IMR-90 (cell line): ENCODE results near the gene PRDM15. TPM values are rescaled to one million over a fixed set of nuclear protein-coding genes. Genes with fewer than 3 reads are reported as not detected.

Source experiments
- RAD21 ChIP-seq: IDR thresholded peaks from 2 replicates; pipeline ENCODE4 v1.6.1; 2012; ENCODE audit warnings: low read length, improper control_type of control experiment
- polyA plus RNA-seq, 3 experiments: library from polyadenylated mRNA; depleted of rRNA; stranded (reverse); fragments of >200 nt; gene quantifications; 2 replicates each; pipeline ENCODE4 v1.2.3, GENCODE V29; 2012; ENCODE audit warnings: low replicate concordance in 1 of 3
- total RNA-seq: library from RNA; depleted of rRNA; stranded (reverse); fragments of >200 nt; gene quantifications from 2 replicates; pipeline ENCODE4 v1.2.3, GENCODE V29; 2012
- TF ChIP-seq, protein P1 (sequence below): fragments of 150-350 bp; IDR thresholded peaks from 2 replicates; pipeline ENCODE4 v1.6.1; 2016; ENCODE audit warnings: low read depth, mild to moderate bottlenecking, low read length, moderate library complexity, borderline replicate concordance

The PRDM15 gene
- total and polyA plus RNA-seq, 2 of the 4 experiments (the other 2 are of a cell fraction): 7.3 to 8.8 TPM

DNA sequence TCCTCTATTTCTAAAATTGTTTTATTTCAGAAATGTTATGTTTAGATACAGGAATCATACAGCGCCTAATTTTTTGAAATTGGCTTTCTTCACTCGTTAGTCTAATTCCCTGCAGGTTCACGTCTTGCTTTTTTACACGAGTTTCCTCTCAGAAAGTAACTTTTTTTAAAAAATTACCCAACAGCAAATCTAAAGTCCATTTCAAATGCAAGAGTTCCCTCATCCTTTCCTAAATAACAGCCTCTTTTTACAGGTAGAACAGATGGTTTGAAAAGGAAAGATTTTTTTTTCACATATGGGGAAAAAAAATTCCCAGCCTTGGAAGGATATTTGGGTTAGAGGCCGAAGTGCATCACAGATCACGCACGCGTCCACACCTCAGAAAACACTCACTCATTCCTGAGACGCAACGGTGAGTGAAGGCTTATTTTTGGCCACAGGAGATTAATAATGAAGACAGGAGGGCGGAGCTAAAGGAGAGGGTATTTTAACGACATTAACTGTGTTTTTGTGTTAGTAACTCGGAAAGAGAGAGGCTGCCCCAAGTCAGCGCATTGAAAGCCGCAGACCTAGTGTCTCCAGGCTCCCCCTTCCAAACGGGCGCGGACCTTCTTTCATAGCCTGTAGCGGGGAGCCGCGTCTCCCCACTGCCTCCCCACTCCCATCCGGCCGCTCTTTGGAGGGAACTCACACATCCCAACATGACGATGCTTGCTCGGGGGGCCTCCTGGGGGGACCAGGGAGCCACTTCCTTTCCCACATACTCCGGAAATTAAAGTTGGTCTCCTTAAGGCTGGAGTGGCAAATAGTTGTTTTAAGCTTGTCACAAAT, 111.3 kb downstream of the PRDM15 start (continued):
- TF ChIP-seq, protein P1, sequence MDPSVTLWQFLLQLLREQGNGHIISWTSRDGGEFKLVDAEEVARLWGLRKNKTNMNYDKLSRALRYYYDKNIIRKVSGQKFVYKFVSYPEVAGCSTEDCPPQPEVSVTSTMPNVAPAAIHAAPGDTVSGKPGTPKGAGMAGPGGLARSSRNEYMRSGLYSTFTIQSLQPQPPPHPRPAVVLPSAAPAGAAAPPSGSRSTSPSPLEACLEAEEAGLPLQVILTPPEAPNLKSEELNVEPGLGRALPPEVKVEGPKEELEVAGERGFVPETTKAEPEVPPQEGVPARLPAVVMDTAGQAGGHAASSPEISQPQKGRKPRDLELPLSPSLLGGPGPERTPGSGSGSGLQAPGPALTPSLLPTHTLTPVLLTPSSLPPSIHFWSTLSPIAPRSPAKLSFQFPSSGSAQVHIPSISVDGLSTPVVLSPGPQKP: no peak
- TF ChIP-seq RAD21: no peak
